Effector CD8-positive, alpha-beta T cell (primary cell): ENCODE data around the gene TRIO.
A peak's percentile ranks its signal among the peaks of the same experiment; 100 is the strongest.

ENCODE experiments used
- DNase-seq: peaks from one replicate; lab custom pipeline; 2025; lab: John Stamatoyannopoulos, UW

The TRIO gene

GRCh38 chr5:14123551-14123950, 19.6 kb upstream of the TRIO start:
- DNase-seq, result no peak

- DNase-seq, result no peak
Observed at GRCh38 chr5:14123974-14124482, 19.1 kb upstream of the TRIO start.

- DNase-seq, result no peak
Observed at GRCh38 chr5:14125262-14125661, 17.9 kb upstream of the TRIO start.

- DNase-seq, result no peak
Observed at GRCh38 chr5:14127587-14127986, 15.6 kb upstream of the TRIO start.

GRCh38 chr5:14128079-14128478, 15.1 kb upstream of the TRIO start:
- no peak for DNase-seq

GRCh38 chr5:14129123-14129522, 14.0 kb upstream of the TRIO start:
- DNase-seq, result no peak

GRCh38 chr5:14131855-14132503, 11.2 kb upstream of the TRIO start:
- no peak for DNase-seq

- DNase-seq, result no peak
Observed at GRCh38 chr5:14133394-14133793, 9.7 kb upstream of the TRIO start.

GRCh38 chr5:14134083-14134482, 9.1 kb upstream of the TRIO start:
- DNase-seq, result no peak

GRCh38 chr5:14134771-14135170, 8.4 kb upstream of the TRIO start:
- no peak for DNase-seq

- no peak for DNase-seq
Observed at GRCh38 chr5:14135621-14136020, 7.5 kb upstream of the TRIO start.

- no peak for DNase-seq
Observed at GRCh38 chr5:14136228-14136627, 6.9 kb upstream of the TRIO start.

- no peak for DNase-seq
Observed at GRCh38 chr5:14138608-14139540, 4.3 kb upstream of the TRIO start.

- DNase-seq, result no peak
Observed at GRCh38 chr5:14141764-14142163, 1.4 kb upstream of the TRIO start.

- DNase-seq, result no peak
Observed at GRCh38 chr5:14142202-14142826, 828 bp upstream of the TRIO start.

- no peak for DNase-seq
Observed at GRCh38 chr5:14143546-14143840, 351 bp downstream of the TRIO start.

- no peak for DNase-seq
Observed at GRCh38 chr5:14143841-14144585, 871 bp downstream of the TRIO start.

- DNase-seq, result peak; percentile 4
Observed at GRCh38 chr5:14144586-14145434, 1.7 kb downstream of the TRIO start.

GRCh38 chr5:14145435-14146334, 2.5 kb downstream of the TRIO start:
- DNase-seq, result no peak

- no peak for DNase-seq
Observed at GRCh38 chr5:14146725-14147124, 3.6 kb downstream of the TRIO start.
